ENCODE data around the gene GHRL.
A peak's percentile ranks its signal among the peaks of the same experiment; 100 is the strongest.

GHRL gene

DNA sequence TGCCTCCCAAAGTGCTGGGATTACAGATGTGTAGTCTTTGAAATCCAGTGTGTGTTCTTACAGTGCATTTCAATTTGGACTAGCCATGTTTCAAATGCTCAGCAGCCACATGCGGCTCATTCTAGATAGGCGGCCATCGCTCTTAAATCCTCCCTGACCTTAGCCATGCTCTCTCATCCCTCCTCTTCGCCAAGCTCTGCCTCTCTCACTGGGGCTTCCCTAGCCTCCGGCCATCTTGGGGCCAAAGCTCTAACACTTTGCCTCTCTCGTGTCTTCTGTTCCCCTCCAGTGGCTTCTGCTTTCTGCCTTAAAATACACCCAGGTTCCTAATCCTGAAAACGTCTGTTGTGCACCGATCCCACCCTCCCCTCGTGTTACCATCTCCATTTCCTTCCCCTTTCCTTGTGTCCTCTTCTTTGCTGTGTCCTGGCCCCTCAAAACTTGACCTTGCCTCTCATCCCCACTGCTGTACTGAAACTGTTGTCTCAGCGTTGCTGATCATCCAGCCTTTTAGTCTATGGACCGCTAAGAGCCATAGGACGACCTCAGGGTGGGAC lies 1.4 kb upstream of the GHRL start:
- no CpG with 5 or more reads among the region's 12 CpGs for WGBS, 2 donors (ENCODE audit: extremely low coverage in 2 of 2, insufficient read length in 2 of 2, insufficient replicate concordance in 1 of 2)
- Histone ChIP-seq H3K79me1 (ENCODE audit: low read depth, low read length) (no peaks in the 10 kb centered on the region), H3K18ac (ENCODE audit: low read length) (no peak overlapping the region), H2BK120ac (ENCODE audit: low read depth, low read length) (no peak overlapping the region), H2BK15ac (ENCODE audit: low read length) (no peak overlapping the region), H4K8ac (ENCODE audit: low read depth, low read length) (no peak overlapping the region), H3K4me2 (ENCODE audit: insufficient read depth, low read length, poor library complexity, severe bottlenecking) (no peak overlapping the region), H2AK5ac (ENCODE audit: low read depth, low read length) (no peak overlapping the region), H3K23ac (ENCODE audit: low read depth, low read length, poor library complexity) (no peak overlapping the region), H2BK5ac (ENCODE audit: low read length) (no peak overlapping the region), H2AFZ (ENCODE audit: low read length) (no peak overlapping the region), H3K9me3 (replicated peaks in 1 of 2; ENCODE audit: control insufficient read depth in 2 of 2, insufficient read depth in 1 of 2, low read depth in 1 of 2, low read length in 2 of 2) (no peaks in the 10 kb centered on the region), H4K91ac (ENCODE audit: low read depth, low read length, poor library complexity) (no peak overlapping the region), H2BK12ac (ENCODE audit: low read length) (no peak overlapping the region), H3K36me3 (replicated peaks in 1 of 2; ENCODE audit: control insufficient read depth in 2 of 2, insufficient read depth in 2 of 2, low read length in 2 of 2) (peaks cover 0 to 40% of the 10 kb centered on the region in 2 donors), H3K9ac (ENCODE audit: low read depth, low read length, poor library complexity) (no peak overlapping the region), H3K27me3 (ENCODE audit: control insufficient read depth in 3 of 3, insufficient read depth in 3 of 3, low read depth in 1 of 3, low read length in 3 of 3) (no peaks in the 10 kb centered on the region), H3K4ac (ENCODE audit: low read length) (no peak overlapping the region), H3K4me1 (ENCODE audit: control insufficient read depth in 2 of 2, insufficient read depth in 1 of 2, low read depth in 1 of 2, low read length in 2 of 2) (peaks cover 0 to 4% of the 10 kb centered on the region in 2 donors), H3K4me3 (ENCODE audit: low read length in 2 of 2) (no peak overlapping the region), H3K14ac (ENCODE audit: low read length) (no peak overlapping the region), H3K27ac (replicated peaks; ENCODE audit: low read length) (no peak overlapping the region)
- DNase-seq (ENCODE audit: low spot score): no peak

DNA sequence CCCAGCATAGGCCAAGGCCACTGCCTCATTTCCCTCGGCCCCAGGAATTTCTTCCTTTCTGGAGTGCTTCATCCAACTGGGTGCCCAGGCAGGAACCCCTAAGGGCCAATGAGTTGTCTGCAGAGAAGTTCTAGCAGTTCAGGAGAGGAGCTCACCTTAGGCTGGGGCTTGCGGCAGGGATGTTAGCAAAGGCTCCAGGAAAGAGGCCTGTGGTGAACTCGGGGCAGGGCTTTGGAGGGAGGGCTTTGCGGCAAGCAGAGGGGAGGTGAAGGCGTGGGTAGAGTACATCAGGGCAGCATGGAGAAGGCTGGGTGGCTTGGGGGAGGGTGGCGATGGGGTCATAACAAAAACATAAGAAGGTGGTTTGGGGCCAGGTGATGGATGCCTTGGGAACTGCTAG lies 1.1 kb downstream of the GHRL start:
- no peak overlapping the region for H2AK5ac ChIP-seq (ENCODE audit: low read depth, low read length)
- peaks cover 6% of the 10 kb centered on the region in 2 donors for H3K4me1 ChIP-seq (ENCODE audit: control insufficient read depth in 2 of 2, insufficient read depth in 1 of 2, low read depth in 1 of 2, low read length in 2 of 2)
- H3K9me3 ChIP-seq (replicated peaks in 1 of 2; ENCODE audit: control insufficient read depth in 2 of 2, insufficient read depth in 1 of 2, low read depth in 1 of 2, low read length in 2 of 2): no peaks in the 10 kb centered on the region
- no peaks in the 10 kb centered on the region for H3K27me3 ChIP-seq (ENCODE audit: control insufficient read depth in 3 of 3, insufficient read depth in 3 of 3, low read depth in 1 of 3, low read length in 3 of 3)
- no peak overlapping the region for H2AFZ ChIP-seq (ENCODE audit: low read length)
- no peak overlapping the region for H3K9ac ChIP-seq (ENCODE audit: low read depth, low read length, poor library complexity)
- H3K4ac ChIP-seq (ENCODE audit: low read length): no peak overlapping the region
- no peak overlapping the region for H3K4me2 ChIP-seq (ENCODE audit: insufficient read depth, low read length, poor library complexity, severe bottlenecking)
- no peak overlapping the region for H4K8ac ChIP-seq (ENCODE audit: low read depth, low read length)
- H3K36me3 ChIP-seq (replicated peaks in 1 of 2; ENCODE audit: control insufficient read depth in 2 of 2, insufficient read depth in 2 of 2, low read length in 2 of 2): peaks cover 2 to 51% of the 10 kb centered on the region in 2 donors
- no peak overlapping the region for H2BK5ac ChIP-seq (ENCODE audit: low read length)
- no peak overlapping the region for H3K18ac ChIP-seq (ENCODE audit: low read length)
- no peak overlapping the region for H2BK12ac ChIP-seq (ENCODE audit: low read length)
- WGBS, 2 donors (ENCODE audit: extremely low coverage in 2 of 2, insufficient read length in 2 of 2, insufficient replicate concordance in 1 of 2): no CpG with 5 or more reads among the region's 6 CpGs
- no peak overlapping the region for H3K23ac ChIP-seq (ENCODE audit: low read depth, low read length, poor library complexity)
- no peak overlapping the region for H2BK120ac ChIP-seq (ENCODE audit: low read depth, low read length)
- no peak overlapping the region for H3K14ac ChIP-seq (ENCODE audit: low read length)
- H3K79me1 ChIP-seq (ENCODE audit: low read depth, low read length): no peaks in the 10 kb centered on the region
- DNase-seq (ENCODE audit: low spot score): no peak
- no peak overlapping the region for H2BK15ac ChIP-seq (ENCODE audit: low read length)
- H3K4me3 ChIP-seq (ENCODE audit: low read length in 2 of 2): no peak overlapping the region
- H4K91ac ChIP-seq (ENCODE audit: low read depth, low read length, poor library complexity): no peak overlapping the region
- H3K27ac ChIP-seq (replicated peaks; ENCODE audit: low read length): no peak overlapping the region

DNA sequence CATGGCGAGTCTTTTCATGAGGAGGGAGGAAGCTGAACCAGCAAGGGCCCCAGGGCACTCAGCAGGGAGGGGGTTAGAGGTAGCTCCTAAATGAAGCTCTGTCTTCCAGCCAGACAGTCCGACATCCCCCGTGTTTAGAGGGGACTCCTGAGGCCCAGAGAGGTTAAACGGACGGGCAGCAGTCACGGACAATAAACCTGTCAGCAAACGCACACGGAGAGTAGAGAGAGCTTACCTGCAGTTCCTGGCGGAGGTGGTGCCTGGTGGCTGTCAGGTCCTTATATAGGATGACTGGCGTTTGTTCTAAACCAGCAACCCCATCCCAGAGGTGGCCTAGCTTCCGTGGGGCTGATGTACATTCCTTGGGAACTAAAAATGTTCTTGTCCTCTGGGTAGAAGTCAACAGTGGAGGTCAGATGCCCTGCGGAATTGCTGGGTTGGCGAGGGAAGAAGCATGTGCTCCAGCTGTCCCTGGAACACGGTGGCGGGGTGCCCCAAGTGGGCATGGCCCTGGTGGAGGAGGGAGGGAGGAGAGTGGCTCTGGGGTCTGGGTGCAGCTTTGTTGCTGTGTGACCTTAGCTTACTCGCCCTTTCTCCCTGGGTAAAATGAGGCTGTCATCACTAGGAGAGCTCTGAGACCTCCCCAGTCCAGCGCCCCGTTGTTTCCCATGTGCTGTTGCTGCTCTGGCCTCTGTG lies 2.1 kb downstream of the GHRL start:
- peaks cover 2 to 57% of the 10 kb centered on the region in 2 donors for H3K36me3 ChIP-seq (replicated peaks in 1 of 2; ENCODE audit: control insufficient read depth in 2 of 2, insufficient read depth in 2 of 2, low read length in 2 of 2)
- no CpG with 5 or more reads among the region's 18 CpGs for WGBS, 2 donors (ENCODE audit: extremely low coverage in 2 of 2, insufficient read length in 2 of 2, insufficient replicate concordance in 1 of 2)
- H3K79me1 ChIP-seq (ENCODE audit: low read depth, low read length): no peaks in the 10 kb centered on the region

DNA sequence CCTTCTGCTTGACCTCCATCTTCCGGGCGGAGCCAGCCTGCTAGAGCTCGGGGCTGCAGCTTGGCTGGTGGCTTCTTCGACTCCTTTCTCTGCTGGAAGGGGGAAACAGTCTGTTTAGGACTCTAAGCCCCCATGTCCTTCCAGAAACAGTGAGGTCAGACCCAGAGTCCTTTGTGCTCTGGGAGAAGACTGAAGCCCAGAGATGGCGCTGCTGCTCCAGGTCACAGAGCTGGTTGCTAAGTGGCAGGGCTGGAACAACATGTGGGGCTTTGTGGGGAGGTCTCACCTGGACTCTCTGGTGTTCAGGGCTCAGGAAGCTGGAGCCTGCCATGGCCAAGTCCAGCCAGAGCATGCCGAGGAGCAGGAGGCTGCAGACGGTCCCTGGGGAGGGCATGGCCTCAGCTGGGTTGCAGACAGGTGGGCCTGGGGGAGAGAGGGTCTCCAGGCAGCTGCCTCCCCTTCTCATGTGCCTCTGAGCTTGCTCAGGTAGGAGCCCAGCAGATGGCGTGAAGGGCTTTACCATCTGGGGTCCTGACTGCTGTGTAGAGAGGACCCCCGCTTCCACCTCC lies 2.9 kb downstream of the GHRL start:
- peaks cover 2 to 62% of the 10 kb centered on the region in 2 donors for H3K36me3 ChIP-seq (replicated peaks in 1 of 2; ENCODE audit: control insufficient read depth in 2 of 2, insufficient read depth in 2 of 2, low read length in 2 of 2)
- no peak overlapping the region for H4K91ac ChIP-seq (ENCODE audit: low read depth, low read length, poor library complexity)
- H3K18ac ChIP-seq (ENCODE audit: low read length): peak overlapping the region; percentile 71

More for the DNA sequence above, 2.1 kb downstream of the GHRL start:
- Histone ChIP-seq H3K14ac (ENCODE audit: low read length) (no peak overlapping the region), H2BK5ac (ENCODE audit: low read length) (no peak overlapping the region), H4K91ac (ENCODE audit: low read depth, low read length, poor library complexity) (no peak overlapping the region), H2BK15ac (ENCODE audit: low read length) (no peak overlapping the region), H3K4me2 (ENCODE audit: insufficient read depth, low read length, poor library complexity, severe bottlenecking) (no peak overlapping the region), H2AK5ac (ENCODE audit: low read depth, low read length) (no peak overlapping the region), H3K4ac (ENCODE audit: low read length) (no peak overlapping the region), H3K9ac (ENCODE audit: low read depth, low read length, poor library complexity) (no peak overlapping the region), H3K23ac (ENCODE audit: low read depth, low read length, poor library complexity) (no peak overlapping the region), H2BK120ac (ENCODE audit: low read depth, low read length) (no peak overlapping the region), H4K8ac (ENCODE audit: low read depth, low read length) (no peak overlapping the region), H3K27ac (replicated peaks; ENCODE audit: low read length) (no peak overlapping the region), H3K4me1 (ENCODE audit: control insufficient read depth in 2 of 2, insufficient read depth in 1 of 2, low read depth in 1 of 2, low read length in 2 of 2) (peaks cover 6 to 12% of the 10 kb centered on the region in 2 donors), H2BK12ac (ENCODE audit: low read length) (no peak overlapping the region), H2AFZ (ENCODE audit: low read length) (no peak overlapping the region), H3K18ac (ENCODE audit: low read length) (no peak overlapping the region), H3K4me3 (ENCODE audit: low read length in 2 of 2) (peak overlapping the region in 1 of 2 donors; percentile 50), H3K27me3 (ENCODE audit: control insufficient read depth in 3 of 3, insufficient read depth in 3 of 3, low read depth in 1 of 3, low read length in 3 of 3) (no peaks in the 10 kb centered on the region), H3K9me3 (replicated peaks in 1 of 2; ENCODE audit: control insufficient read depth in 2 of 2, insufficient read depth in 1 of 2, low read depth in 1 of 2, low read length in 2 of 2) (no peaks in the 10 kb centered on the region)
- no peak for DNase-seq (ENCODE audit: low spot score)

More for the DNA sequence above, 2.9 kb downstream of the GHRL start:
- no peak overlapping the region for H3K23ac ChIP-seq (ENCODE audit: low read depth, low read length, poor library complexity)
- H2AFZ ChIP-seq (ENCODE audit: low read length): no peak overlapping the region
- peak overlapping the region; percentile 46 for H3K9ac ChIP-seq (ENCODE audit: low read depth, low read length, poor library complexity)
- no peaks in the 10 kb centered on the region for H3K79me1 ChIP-seq (ENCODE audit: low read depth, low read length)
- DNase-seq (ENCODE audit: low spot score): no peak
- no CpG with 5 or more reads among the region's 9 CpGs for WGBS, 2 donors (ENCODE audit: extremely low coverage in 2 of 2, insufficient read length in 2 of 2, insufficient replicate concordance in 1 of 2)
- peak overlapping the region; percentile 40 for H2BK5ac ChIP-seq (ENCODE audit: low read length)
- no peak overlapping the region for H2BK120ac ChIP-seq (ENCODE audit: low read depth, low read length)
- H3K27me3 ChIP-seq (ENCODE audit: control insufficient read depth in 3 of 3, insufficient read depth in 3 of 3, low read depth in 1 of 3, low read length in 3 of 3): no peaks in the 10 kb centered on the region
- peak overlapping the region; percentile 58 for H2BK12ac ChIP-seq (ENCODE audit: low read length)
- H3K4me1 ChIP-seq (ENCODE audit: control insufficient read depth in 2 of 2, insufficient read depth in 1 of 2, low read depth in 1 of 2, low read length in 2 of 2): peaks cover 10 to 18% of the 10 kb centered on the region in 2 donors
- no peak overlapping the region for H2BK15ac ChIP-seq (ENCODE audit: low read length)
- no peaks in the 10 kb centered on the region for H3K9me3 ChIP-seq (replicated peaks in 1 of 2; ENCODE audit: control insufficient read depth in 2 of 2, insufficient read depth in 1 of 2, low read depth in 1 of 2, low read length in 2 of 2)
- no peak overlapping the region for H4K8ac ChIP-seq (ENCODE audit: low read depth, low read length)
- H3K4me3 ChIP-seq (ENCODE audit: low read length in 2 of 2): no peak overlapping the region
- H3K14ac ChIP-seq (ENCODE audit: low read length): peak overlapping the region; percentile 85
- no peak overlapping the region for H3K4me2 ChIP-seq (ENCODE audit: insufficient read depth, low read length, poor library complexity, severe bottlenecking)
- H2AK5ac ChIP-seq (ENCODE audit: low read depth, low read length): peak overlapping the region; percentile 50
- H3K27ac ChIP-seq (replicated peaks; ENCODE audit: low read length): no peak overlapping the region
- no peak overlapping the region for H3K4ac ChIP-seq (ENCODE audit: low read length)

Measured in neuronal stem cell (in vitro differentiated cells).